IPS DF 6.9 (cell line): ENCODE measurements around the gene CCNDBP1.
"Not testable (repeated sequence)": the region's sequence is repeated elsewhere in the genome, so short reads cannot be mapped to it uniquely, and the experiment has no call there.

Experiments
- DNase-seq: peaks from one replicate; pipeline ENCODE4 v3.0.0-alpha.2; 2013; ENCODE audit warnings: low read depth, low spot score
- H3K27ac ChIP-seq: one replicate; pipeline ENCODE4 v1.5.1; 2013; ENCODE audit warnings: low read length, control low read depth
- H3K27me3 ChIP-seq: 2 replicates; pipeline ENCODE4 v1.6.1; 2013; ENCODE audit warnings: mild to moderate bottlenecking, low read length; ENCODE audit not compliant: control insufficient read depth, insufficient read depth
- H3K36me3 ChIP-seq: 2 replicates; pipeline ENCODE4 v1.6.1; 2013; ENCODE audit warnings: low read length; ENCODE audit not compliant: control insufficient read depth, insufficient read depth
- H3K4me1 ChIP-seq: 2 replicates; pipeline ENCODE4 v1.6.1; 2013; ENCODE audit warnings: low read length; ENCODE audit not compliant: control insufficient read depth, insufficient read depth
- H3K4me3 ChIP-seq: 2 replicates; pipeline ENCODE4 v1.5.1; 2013; ENCODE audit warnings: mild to moderate bottlenecking, low read length
- H3K9me3 ChIP-seq: 2 replicates; pipeline ENCODE4 v1.6.1; 2013; ENCODE audit warnings: low read length, inconsistent platforms; ENCODE audit not compliant: control insufficient read depth, insufficient read depth
- WGBS: extraction: QIAGEN DNeasy Blood & Tissue Kit; methylation state at CpG from one replicate; pipeline ENCODE4 v1.1.7; 2013; ENCODE audit warnings: mixed read lengths, missing lambda C conversion rate; ENCODE audit not compliant: insufficient read length, insufficient coverage; 5-methylcytosine and 5-hydroxymethylcytosine counted together

The CCNDBP1 gene

GRCh38 chr15:43185157-43186002, at the start of gene CCNDBP1:
TSS of gene CCNDBP1 (plus strand) at chr15:43185403. CDS start at chr15:43185499, 96 bp downstream.
- Histone ChIP-seq H3K27ac (no peak within 1 kb of the TSS), H3K4me3 (peak within 1 kb of the TSS; percentile 90), H3K27me3 (no peaks in the 10 kb centered on the region), H3K9me3 (no peaks in the 10 kb centered on the region), H3K4me1 (no peaks in the 10 kb centered on the region), H3K36me3 (no peaks in the 10 kb centered on the region; the same call in 1 of the 2 replicates)
- DNase-seq = peak; percentile 75
- WGBS = no CpG with 5 or more reads among the region's 69 CpGs

GRCh38 chr15:43143203-43143941, 41.8 kb upstream of the CCNDBP1 start:
- H3K27ac ChIP-seq = no peak overlapping the region
- WGBS = no CpG with 5 or more reads among the region's 4 CpGs
- no peak overlapping the region for H3K4me3 ChIP-seq
- no peaks in the 10 kb centered on the region for H3K9me3 ChIP-seq
- no peaks in the 10 kb centered on the region for H3K27me3 ChIP-seq
- DNase-seq = no peak
- no peaks in the 10 kb centered on the region for H3K36me3 ChIP-seq
- no peaks in the 10 kb centered on the region for H3K4me1 ChIP-seq

GRCh38 chr15:43144512-43144911, 40.7 kb upstream of the CCNDBP1 start:
- Histone ChIP-seq H3K36me3 (no peaks in the 10 kb centered on the region), H3K27ac (no peak overlapping the region), H3K27me3 (no peaks in the 10 kb centered on the region), H3K4me3 (no peak overlapping the region), H3K9me3 (no peaks in the 10 kb centered on the region), H3K4me1 (no peaks in the 10 kb centered on the region)
- DNase-seq = no peak

- no peak overlapping the region for H3K4me3 ChIP-seq
- WGBS = no CpG with 5 or more reads among the region's 5 CpGs
Observed at GRCh38 chr15:43146184-43146583, 39.0 kb upstream of the CCNDBP1 start.

GRCh38 chr15:43150191-43150929, 34.8 kb upstream of the CCNDBP1 start:
- DNase-seq = no peak
- Histone ChIP-seq H3K27me3 (no peaks in the 10 kb centered on the region), H3K27ac (no peak overlapping the region), H3K4me3 (no peak overlapping the region), H3K4me1 (no peaks in the 10 kb centered on the region), H3K36me3 (no peaks in the 10 kb centered on the region), H3K9me3 (no peaks in the 10 kb centered on the region)
- WGBS = no CpG with 5 or more reads among the region's 5 CpGs

More at GRCh38 chr15:43146184-43146583, 39.0 kb upstream of the CCNDBP1 start:
- no peak for DNase-seq
- no peaks in the 10 kb centered on the region for H3K27me3 ChIP-seq
- no peaks in the 10 kb centered on the region for H3K4me1 ChIP-seq
- H3K27ac ChIP-seq = no peak overlapping the region
- H3K9me3 ChIP-seq = no peaks in the 10 kb centered on the region
- H3K36me3 ChIP-seq = no peaks in the 10 kb centered on the region

GRCh38 chr15:43151688-43152087, 33.5 kb upstream of the CCNDBP1 start:
- H3K4me1 ChIP-seq = no peaks in the 10 kb centered on the region
- WGBS = no CpG with 5 or more reads among the region's 2 CpGs
- H3K9me3 ChIP-seq = no peaks in the 10 kb centered on the region
- DNase-seq = no peak
- no peak overlapping the region for H3K27ac ChIP-seq
- no peaks in the 10 kb centered on the region for H3K27me3 ChIP-seq
- H3K4me3 ChIP-seq = no peak overlapping the region
- H3K36me3 ChIP-seq = no peaks in the 10 kb centered on the region

- Histone ChIP-seq H3K4me3 (no peak overlapping the region), H3K9me3 (no peaks in the 10 kb centered on the region), H3K27me3 (no peaks in the 10 kb centered on the region), H3K36me3 (no peaks in the 10 kb centered on the region), H3K27ac (no peak overlapping the region), H3K4me1 (no peaks in the 10 kb centered on the region)
- no peak for DNase-seq
Observed at GRCh38 chr15:43153269-43153668, 31.9 kb upstream of the CCNDBP1 start.

GRCh38 chr15:43165801-43166325, 19.3 kb upstream of the CCNDBP1 start:
- Histone ChIP-seq H3K27me3 (no peaks in the 10 kb centered on the region), H3K4me3 (no peak overlapping the region), H3K9me3 (no peaks in the 10 kb centered on the region), H3K27ac (no peak overlapping the region), H3K4me1 (no peaks in the 10 kb centered on the region), H3K36me3 (no peaks in the 10 kb centered on the region)
- DNase-seq = no peak
- whole genome bisulfite sequencing = no CpG with 5 or more reads among the region's 2 CpGs

GRCh38 chr15:43167261-43167660, 17.9 kb upstream of the CCNDBP1 start:
- H3K4me3 ChIP-seq, H3K4me1 ChIP-seq, DNase-seq, H3K27me3 ChIP-seq, H3K27ac ChIP-seq, H3K36me3 ChIP-seq, H3K9me3 ChIP-seq: not testable (repeated sequence)
- WGBS = no CpG with 5 or more reads among the region's 28 CpGs
